GM18511 (cell line): ENCODE measurements around the gene IL4R.

ENCODE experiments used
- ATAC-seq: cut with Tn5 transposase; IDR thresholded peaks from one replicate; pipeline ENCODE4 v1.9.1; 2021; ENCODE audit warnings: mild to moderate bottlenecking, moderate library complexity; ENCODE audit not compliant: unreplicated experiment

IL4R gene

GRCh38 chr16:27314161-27314723 is 468 bp downstream of the IL4R start:
- ATAC-seq, result peak; percentile 36

- no peak for ATAC-seq
Observed at GRCh38 chr16:27314986-27315332, 1.2 kb downstream of the IL4R start.

GRCh38 chr16:27315333-27316037 is 1.7 kb downstream of the IL4R start:
- ATAC-seq, result no peak

- ATAC-seq, result no peak
Observed at GRCh38 chr16:27316038-27316680, 2.4 kb downstream of the IL4R start.

GRCh38 chr16:27317320-27317719 is 3.5 kb downstream of the IL4R start:
- no peak for ATAC-seq

- no peak for ATAC-seq
Observed at GRCh38 chr16:27317738-27318391, 4.1 kb downstream of the IL4R start.

- ATAC-seq, result no peak
Observed at GRCh38 chr16:27318392-27319256, 4.8 kb downstream of the IL4R start.

GRCh38 chr16:27319257-27319965 is 5.6 kb downstream of the IL4R start:
- ATAC-seq, result no peak

- ATAC-seq, result no peak
Observed at GRCh38 chr16:27320261-27321012, 6.7 kb downstream of the IL4R start.

- ATAC-seq, result no peak
Observed at GRCh38 chr16:27321013-27321915, 7.5 kb downstream of the IL4R start.

- ATAC-seq, result no peak
Observed at GRCh38 chr16:27322858-27323780, 9.3 kb downstream of the IL4R start.

GRCh38 chr16:27323781-27324561 is 10.2 kb downstream of the IL4R start:
- no peak for ATAC-seq

- no peak for ATAC-seq
Observed at GRCh38 chr16:27324851-27325301, 11.1 kb downstream of the IL4R start.

GRCh38 chr16:27325736-27326135 is 12.0 kb downstream of the IL4R start:
- ATAC-seq, result no peak

- no peak for ATAC-seq
Observed at GRCh38 chr16:27326251-27326650, 12.5 kb downstream of the IL4R start.

- no peak for ATAC-seq
Observed at GRCh38 chr16:27326738-27327585, 13.2 kb downstream of the IL4R start.
